ENCODE data around the gene UBE3C. TPM values are rescaled to one million over a fixed set of nuclear protein-coding genes. Genes with fewer than 3 reads are reported as not detected.

The UBE3C gene
- total and polyA plus RNA-seq, 2 of the 13 experiments (the other 11 are each of a cell fraction or from before 2014, with no cell fraction given), result 27.0 to 48.2 TPM

- Histone ChIP-seq H3K36me3 (replicated peaks in 1 of 2; ENCODE audit: control insufficient read depth in 1 of 2, insufficient read depth in 2 of 2, low read length in 2 of 2) (peaks cover 0 to 22% of the 10 kb centered on the region in 2 experiments; a peak in 2 of 5 replicates), H3K4me2 (ENCODE audit: low read depth, low read length) (no peak overlapping the region), H2AFZ (ENCODE audit: low read length) (no peak overlapping the region), H4K20me1 (ENCODE audit: insufficient read depth, low read length) (0 out of 2 replicates have a peak, but pooled peaks cover 2% of the 10 kb centered on the region), H3K9ac (ENCODE audit: insufficient read depth, low read depth, low read length) (no peak overlapping the region), H3K79me2 (ENCODE audit: insufficient read depth, low read length) (no peaks in the 10 kb centered on the region), H3K4me1 (ENCODE audit: insufficient read depth, low read length) (0 out of 2 replicates have a peak, but pooled peaks cover 14% of the 10 kb centered on the region), H3K9me3 (ENCODE audit: low read length) (no peaks in the 10 kb centered on the region), H3K27ac (ENCODE audit: extremely low read length, insufficient read depth, low read length) (no peak overlapping the region), H3K27me3 (ENCODE audit: control insufficient read depth in 1 of 2, insufficient read depth in 2 of 2, low read length in 2 of 2) (no peaks in the 10 kb centered on the region), H3K4me3 (replicated peaks in 1 of 3; ENCODE audit: insufficient read depth in 1 of 3, low read depth in 2 of 3, low read length in 3 of 3) (no peak overlapping the region)
- intact Hi-C loops (cut with micrococcal nuclease; ENCODE audit: unreplicated experiment), result no loop called here
- DNase-seq (ENCODE audit: low spot score), result no peak
- WGBS (ENCODE audit: low lambda C conversion rate), result 86% methylated on average over 9 of the region's 10 CpGs
- no TSS peak for BruUV-seq (replicated peaks)
- CTCF ChIA-PET (ENCODE audit: low intra/inter-chr PET ratio, low total read pairs), result no interaction called here
- POLR2A ChIA-PET, result no interaction called here
- TF ChIP-seq, protein P1, sequence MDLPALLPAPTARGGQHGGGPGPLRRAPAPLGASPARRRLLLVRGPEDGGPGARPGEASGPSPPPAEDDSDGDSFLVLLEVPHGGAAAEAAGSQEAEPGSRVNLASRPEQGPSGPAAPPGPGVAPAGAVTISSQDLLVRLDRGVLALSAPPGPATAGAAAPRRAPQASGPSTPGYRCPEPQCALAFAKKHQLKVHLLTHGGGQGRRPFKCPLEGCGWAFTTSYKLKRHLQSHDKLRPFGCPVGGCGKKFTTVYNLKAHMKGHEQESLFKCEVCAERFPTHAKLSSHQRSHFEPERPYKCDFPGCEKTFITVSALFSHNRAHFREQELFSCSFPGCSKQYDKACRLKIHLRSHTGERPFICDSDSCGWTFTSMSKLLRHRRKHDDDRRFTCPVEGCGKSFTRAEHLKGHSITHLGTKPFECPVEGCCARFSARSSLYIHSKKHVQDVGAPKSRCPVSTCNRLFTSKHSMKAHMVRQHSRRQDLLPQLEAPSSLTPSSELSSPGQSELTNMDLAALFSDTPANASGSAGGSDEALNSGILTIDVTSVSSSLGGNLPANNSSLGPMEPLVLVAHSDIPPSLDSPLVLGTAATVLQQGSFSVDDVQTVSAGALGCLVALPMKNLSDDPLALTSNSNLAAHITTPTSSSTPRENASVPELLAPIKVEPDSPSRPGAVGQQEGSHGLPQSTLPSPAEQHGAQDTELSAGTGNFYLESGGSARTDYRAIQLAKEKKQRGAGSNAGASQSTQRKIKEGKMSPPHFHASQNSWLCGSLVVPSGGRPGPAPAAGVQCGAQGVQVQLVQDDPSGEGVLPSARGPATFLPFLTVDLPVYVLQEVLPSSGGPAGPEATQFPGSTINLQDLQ (CRISPR knock-in tag; IDR thresholded peaks at IDR 0.05), result no peak
- TF ChIP-seq ZNF331 (CRISPR knock-in tag; IDR thresholded peaks at IDR 0.05) (peak; percentile 28; the same call in 1 of the 2 replicates), SIX1 (CRISPR knock-in tag; IDR thresholded peaks at IDR 0.05; ENCODE audit: borderline replicate concordance) (no peak), ZNF777 (CRISPR knock-in tag; IDR thresholded peaks at IDR 0.05) (no peak), THAP7 (CRISPR knock-in tag; IDR thresholded peaks at IDR 0.05) (no peak), TFDP1 (CRISPR knock-in tag; IDR thresholded peaks at IDR 0.05; ENCODE audit: borderline replicate concordance) (no peak), PCBP2 (optimal IDR thresholded peaks at IDR 0.05; ENCODE audit: low read depth, low read length, poor library complexity, severe bottlenecking) (no peak), RFX3 (CRISPR knock-in tag; IDR thresholded peaks at IDR 0.05) (no peak), GATAD2A (CRISPR knock-in tag; IDR thresholded peaks at IDR 0.05) (no peak), MLX (CRISPR knock-in tag; IDR thresholded peaks at IDR 0.05) (no peak), ETV5 (CRISPR knock-in tag; IDR thresholded peaks at IDR 0.05; ENCODE audit: borderline replicate concordance) (no peak), AGO2 (optimal IDR thresholded peaks at IDR 0.05; ENCODE audit: low read depth, low read length) (peak; percentile 21), RBM22 (optimal IDR thresholded peaks at IDR 0.05; ENCODE audit: low read length) (peak; percentile 81), MBNL3 (CRISPR knock-in tag; conservative IDR thresholded peaks at IDR 0.05) (no peak), SNAI1 (CRISPR knock-in tag; IDR thresholded peaks at IDR 0.05; ENCODE audit: borderline replicate concordance) (no peak), NFIC (IDR thresholded peaks at IDR 0.05; ENCODE audit: low read length) (no peak)
- no peak for FAIRE-seq
- in situ Hi-C loops (cut with HindIII; ENCODE audit: extremely low pct_ligation_motif_present, low pct_unique_long_range_greater_than_20kb), result no loop called here
- no peak for ATAC-seq
These were observed 101.0 kb downstream of the UBE3C start for GRCh38 chr7:157239571-157240270.

Data from HepG2 (cell line).